HG02763 (cell line): ENCODE results near the gene ARIH2.

Source experiments
- ATAC-seq: cut with Tn5 transposase; IDR thresholded peaks from one replicate; pipeline ENCODE4 v1.9.1; 2021; ENCODE audit warnings: mild to moderate bottlenecking, moderate library complexity; ENCODE audit not compliant: unreplicated experiment

Gene ARIH2

DNA sequence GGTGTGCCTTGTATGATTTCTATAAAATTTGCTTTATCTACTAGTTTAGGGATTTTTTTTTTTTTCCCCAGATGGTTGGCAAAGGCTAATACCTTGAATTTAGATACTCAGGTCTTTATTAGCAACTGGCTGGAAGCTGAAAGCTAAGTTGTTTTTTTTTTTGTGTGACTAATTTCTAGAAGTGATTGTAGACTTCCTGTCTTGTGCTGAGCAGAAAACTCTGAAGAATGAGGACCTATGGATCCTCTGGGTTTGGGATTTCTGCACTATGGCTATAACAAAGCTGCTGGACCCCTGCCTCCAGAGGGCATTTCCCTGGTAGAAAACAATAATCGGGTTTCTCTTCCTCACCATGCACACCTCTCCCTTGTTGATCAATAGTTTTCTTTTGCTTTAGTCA is 10.0 kb downstream of the ARIH2 start:
- no peak for ATAC-seq

GRCh38 chr3:48929358-48930035 is 10.9 kb downstream of the ARIH2 start:
- no peak for ATAC-seq

GRCh38 chr3:48930590-48930989 is 11.9 kb downstream of the ARIH2 start:
- ATAC-seq: no peak

DNA sequence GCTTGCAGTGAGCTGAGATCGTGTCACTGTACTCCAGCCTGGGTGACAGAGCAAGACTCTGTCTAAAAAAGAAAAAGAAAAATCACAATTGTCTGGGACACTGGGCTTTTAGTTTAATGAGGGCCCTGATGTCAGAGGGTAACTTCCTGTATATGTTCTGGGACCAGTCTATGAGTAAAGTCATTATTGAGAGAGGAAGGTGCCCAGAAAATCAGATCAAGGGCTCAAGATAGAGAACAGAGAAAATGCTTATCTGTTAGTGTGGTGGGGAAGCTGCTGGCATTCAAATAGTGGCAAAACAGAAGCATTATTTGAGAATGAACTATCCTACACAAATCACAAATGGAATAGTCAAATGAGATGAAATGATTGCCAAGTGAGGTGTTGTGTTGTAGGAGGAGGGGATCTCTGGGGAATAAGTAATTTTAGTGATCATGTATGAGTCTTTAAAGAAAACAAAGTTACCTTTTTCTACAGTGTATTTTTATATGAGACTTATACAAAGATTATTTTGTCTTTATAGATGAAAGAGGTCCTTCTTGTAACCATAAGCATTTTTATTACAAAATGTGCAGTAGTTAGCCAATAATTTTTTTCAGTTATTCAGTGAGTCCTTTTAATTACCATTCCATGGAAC is 13.4 kb downstream of the ARIH2 start:
- ATAC-seq: no peak

GRCh38 chr3:48934333-48934991 is 15.8 kb downstream of the ARIH2 start:
- ATAC-seq: no peak

GRCh38 chr3:48935530-48935929 is 16.9 kb downstream of the ARIH2 start:
- ATAC-seq: no peak

DNA sequence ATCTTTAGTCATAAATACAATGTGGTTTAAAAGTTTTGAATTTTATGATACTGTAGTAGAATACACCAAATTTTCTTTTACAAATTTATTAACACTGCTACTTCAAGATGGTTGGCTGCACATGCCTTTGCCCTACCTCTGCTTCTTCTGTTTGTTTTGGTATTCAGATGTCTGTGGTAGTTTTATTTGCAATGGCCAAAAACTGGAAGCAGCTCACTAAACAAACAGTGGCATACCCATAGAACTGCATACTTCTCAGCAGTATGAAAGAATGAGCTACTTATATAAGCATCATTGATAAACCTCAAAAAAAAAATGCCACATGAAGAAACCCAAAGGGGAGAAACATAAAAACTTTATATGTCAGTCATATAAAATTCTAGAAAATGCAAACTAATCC is 19.5 kb downstream of the ARIH2 start:
- no peak for ATAC-seq

GRCh38 chr3:48938689-48939088 is 20.0 kb downstream of the ARIH2 start:
- no peak for ATAC-seq

DNA sequence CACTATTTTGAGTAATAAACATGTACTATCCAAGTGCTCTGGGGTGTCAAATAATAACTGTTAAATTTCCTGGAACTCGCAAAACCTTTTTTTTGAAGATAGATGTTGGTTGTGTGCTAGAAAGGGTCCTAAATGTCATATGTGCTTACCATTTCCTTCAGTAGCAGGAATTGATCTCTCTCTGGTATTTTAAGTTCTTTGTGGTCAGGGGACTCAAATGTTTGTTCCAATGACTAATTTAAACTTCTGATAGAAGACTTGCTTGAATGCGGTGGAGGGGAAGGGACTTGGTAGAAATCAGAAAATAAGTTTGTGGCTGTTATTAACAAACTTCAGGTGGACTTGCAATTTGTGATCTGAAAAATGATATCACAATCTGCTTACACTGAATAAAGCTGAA is 26.8 kb downstream of the ARIH2 start:
- ATAC-seq: no peak

GRCh38 chr3:48945891-48946549 is 27.4 kb downstream of the ARIH2 start:
- no peak for ATAC-seq

DNA sequence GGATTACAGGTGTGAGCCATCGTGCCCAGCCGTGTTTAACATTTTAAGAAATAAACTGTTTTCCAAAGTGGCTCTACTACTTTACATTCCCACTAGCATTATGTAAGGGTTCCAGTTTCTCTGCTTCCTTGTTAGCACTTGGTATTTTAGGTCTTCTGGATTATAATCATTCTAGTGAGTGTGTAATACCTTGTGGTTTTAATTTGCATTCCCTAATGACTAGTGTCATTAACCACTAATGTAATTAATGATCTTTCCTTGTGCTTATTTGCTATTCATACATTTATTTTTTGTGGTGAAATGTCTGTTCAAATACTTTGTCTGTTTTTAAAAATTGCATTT is 30.7 kb downstream of the ARIH2 start:
- no peak for ATAC-seq

GRCh38 chr3:48950051-48950450 is 31.4 kb downstream of the ARIH2 start:
- ATAC-seq: no peak

- ATAC-seq: no peak
These were observed 33.1 kb downstream of the ARIH2 start for GRCh38 chr3:48951764-48952163.

- ATAC-seq: no peak
These were observed 34.0 kb downstream of the ARIH2 start for GRCh38 chr3:48952510-48953118.

- ATAC-seq: no peak
These were observed 38.5 kb downstream of the ARIH2 start for GRCh38 chr3:48957006-48957705.

DNA sequence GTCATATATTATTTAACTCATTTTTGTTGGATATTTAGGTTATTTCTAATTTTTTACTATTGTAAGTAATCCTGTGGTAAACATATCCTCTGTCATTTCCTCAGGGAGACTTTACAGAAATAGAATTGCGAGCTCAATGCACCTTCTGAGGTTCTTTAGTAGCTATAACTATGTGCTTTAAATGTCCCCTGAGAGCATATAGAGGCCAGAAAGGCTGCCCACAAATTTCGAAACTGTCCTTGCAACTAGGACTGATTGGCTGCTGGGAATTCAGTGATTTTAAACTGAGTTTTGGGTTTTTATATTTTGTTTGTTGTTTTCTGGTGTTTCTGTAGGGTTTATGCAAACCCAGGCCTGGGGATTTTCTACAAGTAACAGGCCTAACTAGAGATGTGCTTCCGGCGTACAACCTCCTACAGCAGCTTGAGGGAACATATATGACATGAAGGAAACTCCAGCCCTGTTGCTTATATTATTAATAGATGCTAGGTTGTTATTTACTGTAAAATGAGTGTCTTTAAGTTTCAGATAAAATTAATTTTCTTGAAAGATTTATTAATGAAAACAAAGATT is 42.3 kb downstream of the ARIH2 start:
- ATAC-seq: no peak

DNA sequence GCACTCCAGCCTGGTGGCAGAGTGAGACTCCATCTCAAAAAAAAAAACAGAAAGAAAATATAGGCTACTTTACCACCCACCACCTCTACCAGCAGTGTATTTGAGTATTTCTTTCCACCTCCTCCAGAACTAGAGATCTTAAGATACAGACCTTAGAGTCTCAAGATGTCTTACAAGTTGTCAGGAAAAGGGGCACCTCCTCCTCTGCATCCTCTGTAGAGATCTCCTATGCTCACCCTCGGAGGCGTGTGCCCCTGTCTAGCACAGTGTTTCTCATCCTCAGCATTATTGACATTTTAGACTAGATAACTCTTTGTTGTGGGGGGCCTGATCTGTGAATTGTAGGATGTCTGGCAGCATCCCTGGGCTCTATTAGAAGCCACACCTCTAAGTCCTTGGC is 43.7 kb downstream of the ARIH2 start:
- ATAC-seq: no peak

DNA sequence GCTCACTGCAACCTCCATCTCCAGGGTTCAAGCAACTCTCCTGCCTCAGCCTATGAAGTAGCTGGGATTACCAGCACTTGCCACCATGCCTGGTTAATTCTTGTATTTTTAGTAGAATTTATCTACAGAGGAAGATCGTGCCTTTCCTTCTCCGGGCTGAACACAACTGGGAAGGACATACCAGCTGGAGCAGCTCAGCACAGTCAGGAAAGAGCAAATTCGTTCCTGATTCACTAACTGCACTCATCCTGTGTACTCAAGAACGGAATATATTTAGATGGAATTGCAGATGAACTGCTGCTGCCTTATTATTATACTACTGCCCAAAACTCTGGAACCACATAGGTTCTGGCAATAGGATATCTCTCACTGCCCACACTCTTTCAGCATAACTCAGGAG is 44.3 kb downstream of the ARIH2 start:
- ATAC-seq: no peak

- ATAC-seq: no peak
These were observed 44.9 kb downstream of the ARIH2 start for GRCh38 chr3:48963591-48963990.

GRCh38 chr3:48966367-48966766 is 47.7 kb downstream of the ARIH2 start:
- ATAC-seq: no peak
